ENCODE results near the gene KCNJ8.

The KCNJ8 gene

DNA sequence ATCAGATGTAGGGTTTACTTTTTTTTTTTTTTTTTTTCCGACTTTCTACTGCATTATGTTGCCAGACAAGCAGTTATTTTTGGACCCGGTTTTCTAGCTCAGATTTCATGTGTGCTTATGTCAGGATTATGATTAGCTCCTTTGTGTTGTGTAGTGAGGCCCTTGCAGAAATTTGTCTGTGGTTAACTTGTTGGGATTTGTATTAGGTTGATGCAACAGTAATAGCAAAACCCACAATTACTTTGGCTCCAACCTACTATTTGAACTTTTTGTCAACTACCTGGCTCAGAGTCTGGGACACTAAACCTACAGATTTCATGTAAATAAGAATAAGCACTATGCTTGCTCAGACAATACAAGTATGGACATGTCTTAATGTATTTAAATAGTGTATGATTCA, 44.1 kb upstream of the KCNJ8 start:
- Histone ChIP-seq H3K27ac (replicated peaks) (no peak overlapping the region), H3K4me3 (replicated peaks; ENCODE audit: insufficient read depth, low read length) (no peak overlapping the region), H3K27me3 (ENCODE audit: insufficient read depth, poor library complexity, severe bottlenecking) (no peaks in the 10 kb centered on the region)
- TF ChIP-seq POLR2AphosphoS5 (IDR thresholded peaks at IDR 0.05; ENCODE audit: low read depth) (no peak), GABPA (IDR thresholded peaks at IDR 0.05; ENCODE audit: low read depth) (no peak), SPI1 (IDR thresholded peaks at IDR 0.05; ENCODE audit: borderline replicate concordance, low read depth) (no peak)
- TF ChIP-seq, protein P1, sequence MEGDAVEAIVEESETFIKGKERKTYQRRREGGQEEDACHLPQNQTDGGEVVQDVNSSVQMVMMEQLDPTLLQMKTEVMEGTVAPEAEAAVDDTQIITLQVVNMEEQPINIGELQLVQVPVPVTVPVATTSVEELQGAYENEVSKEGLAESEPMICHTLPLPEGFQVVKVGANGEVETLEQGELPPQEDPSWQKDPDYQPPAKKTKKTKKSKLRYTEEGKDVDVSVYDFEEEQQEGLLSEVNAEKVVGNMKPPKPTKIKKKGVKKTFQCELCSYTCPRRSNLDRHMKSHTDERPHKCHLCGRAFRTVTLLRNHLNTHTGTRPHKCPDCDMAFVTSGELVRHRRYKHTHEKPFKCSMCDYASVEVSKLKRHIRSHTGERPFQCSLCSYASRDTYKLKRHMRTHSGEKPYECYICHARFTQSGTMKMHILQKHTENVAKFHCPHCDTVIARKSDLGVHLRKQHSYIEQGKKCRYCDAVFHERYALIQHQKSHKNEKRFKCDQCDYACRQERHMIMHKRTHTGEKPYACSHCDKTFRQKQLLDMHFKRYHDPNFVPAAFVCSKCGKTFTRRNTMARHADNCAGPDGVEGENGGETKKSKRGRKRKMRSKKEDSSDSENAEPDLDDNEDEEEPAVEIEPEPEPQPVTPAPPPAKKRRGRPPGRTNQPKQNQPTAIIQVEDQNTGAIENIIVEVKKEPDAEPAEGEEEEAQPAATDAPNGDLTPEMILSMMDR (IDR thresholded peaks at IDR 0.05; ENCODE audit: insufficient read depth, low read length): no peak
- TF ChIP-seq, protein P2, sequence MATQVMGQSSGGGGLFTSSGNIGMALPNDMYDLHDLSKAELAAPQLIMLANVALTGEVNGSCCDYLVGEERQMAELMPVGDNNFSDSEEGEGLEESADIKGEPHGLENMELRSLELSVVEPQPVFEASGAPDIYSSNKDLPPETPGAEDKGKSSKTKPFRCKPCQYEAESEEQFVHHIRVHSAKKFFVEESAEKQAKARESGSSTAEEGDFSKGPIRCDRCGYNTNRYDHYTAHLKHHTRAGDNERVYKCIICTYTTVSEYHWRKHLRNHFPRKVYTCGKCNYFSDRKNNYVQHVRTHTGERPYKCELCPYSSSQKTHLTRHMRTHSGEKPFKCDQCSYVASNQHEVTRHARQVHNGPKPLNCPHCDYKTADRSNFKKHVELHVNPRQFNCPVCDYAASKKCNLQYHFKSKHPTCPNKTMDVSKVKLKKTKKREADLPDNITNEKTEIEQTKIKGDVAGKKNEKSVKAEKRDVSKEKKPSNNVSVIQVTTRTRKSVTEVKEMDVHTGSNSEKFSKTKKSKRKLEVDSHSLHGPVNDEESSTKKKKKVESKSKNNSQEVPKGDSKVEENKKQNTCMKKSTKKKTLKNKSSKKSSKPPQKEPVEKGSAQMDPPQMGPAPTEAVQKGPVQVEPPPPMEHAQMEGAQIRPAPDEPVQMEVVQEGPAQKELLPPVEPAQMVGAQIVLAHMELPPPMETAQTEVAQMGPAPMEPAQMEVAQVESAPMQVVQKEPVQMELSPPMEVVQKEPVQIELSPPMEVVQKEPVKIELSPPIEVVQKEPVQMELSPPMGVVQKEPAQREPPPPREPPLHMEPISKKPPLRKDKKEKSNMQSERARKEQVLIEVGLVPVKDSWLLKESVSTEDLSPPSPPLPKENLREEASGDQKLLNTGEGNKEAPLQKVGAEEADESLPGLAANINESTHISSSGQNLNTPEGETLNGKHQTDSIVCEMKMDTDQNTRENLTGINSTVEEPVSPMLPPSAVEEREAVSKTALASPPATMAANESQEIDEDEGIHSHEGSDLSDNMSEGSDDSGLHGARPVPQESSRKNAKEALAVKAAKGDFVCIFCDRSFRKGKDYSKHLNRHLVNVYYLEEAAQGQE (IDR thresholded peaks at IDR 0.05; ENCODE audit: insufficient replicate concordance, low read depth): no peak
- DNase-seq (ENCODE audit: low read depth in 1 of 2, low spot score in 1 of 2): no peak

DNA sequence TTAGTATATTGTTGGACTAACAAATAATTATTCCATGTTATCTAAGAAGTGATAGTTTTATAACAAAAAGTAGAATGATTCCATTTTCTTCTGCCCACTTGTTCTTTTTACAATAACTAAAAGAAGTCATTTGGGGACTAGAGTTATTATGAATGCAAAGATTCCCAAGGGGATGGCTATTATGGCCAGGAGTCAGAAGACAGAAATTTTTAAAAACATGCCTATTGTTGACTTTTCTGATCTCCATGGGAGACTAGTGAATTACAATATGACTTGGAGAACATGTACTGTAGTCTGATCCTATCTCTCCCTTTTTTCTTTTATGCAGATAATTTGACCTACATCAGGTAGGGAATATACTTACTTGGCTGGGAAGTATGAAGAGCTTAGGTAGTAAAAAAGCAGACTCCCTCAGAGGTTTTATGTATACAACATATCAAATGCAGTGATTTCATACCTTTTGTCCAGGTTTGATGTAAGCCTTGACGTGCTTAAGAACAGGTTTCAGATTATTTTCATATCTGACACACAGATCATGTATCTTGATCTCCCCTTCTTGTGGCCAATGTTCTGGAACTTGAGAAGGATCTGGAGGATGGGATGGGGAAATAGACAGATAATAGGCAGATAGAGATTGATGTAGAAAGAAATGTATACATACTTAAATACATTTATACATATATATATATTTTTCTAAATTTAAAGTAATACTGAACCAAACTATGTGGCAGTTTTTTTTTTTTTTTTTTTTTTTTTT, 41.0 kb upstream of the KCNJ8 start:
- H3K27ac ChIP-seq (replicated peaks): no peak overlapping the region
- no peak overlapping the region for H3K4me3 ChIP-seq (replicated peaks; ENCODE audit: insufficient read depth, low read length)
- H3K27me3 ChIP-seq (ENCODE audit: insufficient read depth, poor library complexity, severe bottlenecking): no peaks in the 10 kb centered on the region
- TF ChIP-seq, protein P1 (IDR thresholded peaks at IDR 0.05; ENCODE audit: insufficient read depth, low read length): no peak
- TF ChIP-seq SPI1 (IDR thresholded peaks at IDR 0.05; ENCODE audit: borderline replicate concordance, low read depth): no peak
- TF ChIP-seq, protein P2 (IDR thresholded peaks at IDR 0.05; ENCODE audit: insufficient replicate concordance, low read depth): no peak
- no peak for DNase-seq (ENCODE audit: low read depth in 1 of 2, low spot score in 1 of 2)

DNA sequence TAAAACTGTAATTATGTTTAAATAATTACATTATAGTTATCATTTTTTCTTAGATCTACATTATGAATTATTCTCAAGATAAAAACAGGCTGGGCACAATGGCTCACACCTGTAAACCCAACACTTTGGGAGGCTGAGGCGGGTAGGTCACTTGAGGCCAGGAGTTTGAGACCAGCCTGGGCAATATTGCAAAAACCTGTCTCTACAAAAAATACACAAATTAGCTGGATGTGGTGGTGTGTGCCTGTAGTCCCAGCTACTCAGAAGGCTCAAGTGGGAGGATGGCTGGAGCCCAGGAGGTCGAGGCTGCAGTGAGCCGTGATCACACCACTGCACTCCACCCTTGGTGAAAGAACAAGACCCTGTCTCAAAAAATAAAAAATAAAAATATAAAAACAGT, 40.3 kb upstream of the KCNJ8 start:
- Histone ChIP-seq H3K4me3 (replicated peaks; ENCODE audit: insufficient read depth, low read length) (no peak overlapping the region), H3K27ac (replicated peaks) (no peak overlapping the region), H3K27me3 (ENCODE audit: insufficient read depth, poor library complexity, severe bottlenecking) (no peaks in the 10 kb centered on the region)
- no peak for TF ChIP-seq SPI1 (IDR thresholded peaks at IDR 0.05; ENCODE audit: borderline replicate concordance, low read depth)
- TF ChIP-seq GABPA (IDR thresholded peaks at IDR 0.05; ENCODE audit: low read depth): no peak
- TF ChIP-seq, protein P1 (IDR thresholded peaks at IDR 0.05; ENCODE audit: insufficient read depth, low read length): no peak
- TF ChIP-seq, protein P2 (IDR thresholded peaks at IDR 0.05; ENCODE audit: insufficient replicate concordance, low read depth): no peak
- TF ChIP-seq POLR2AphosphoS5 (IDR thresholded peaks at IDR 0.05; ENCODE audit: low read depth): no peak
- no peak for DNase-seq (ENCODE audit: low read depth in 1 of 2, low spot score in 1 of 2)

Data from HL-60 (cell line).